Mucosa of rectum (tissue), 2 donors: Measurements from ENCODE around the gene BAX.

Source experiments
- H3K27ac ChIP-seq, 2 donors: one replicate each; pipeline ENCODE4 v1.7.0; 2013; ENCODE audit warnings: inconsistent platforms in 2 of 2, low read depth in 2 of 2, low read length in 2 of 2
- H3K27me3 ChIP-seq, 2 donors: one replicate each; pipeline ENCODE4 v1.7.0; 2013; ENCODE audit warnings: low read length in 2 of 2; ENCODE audit not compliant: control insufficient read depth in 2 of 2, insufficient read depth in 2 of 2
- H3K36me3 ChIP-seq, 2 donors: one replicate each; pipeline ENCODE4 v1.7.0; 2013; ENCODE audit warnings: low read length in 2 of 2; ENCODE audit not compliant: control insufficient read depth in 2 of 2, insufficient read depth in 2 of 2
- H3K4me1 ChIP-seq, 2 donors: one replicate each; pipeline ENCODE4 v1.7.0; 2013; ENCODE audit warnings: low read length in 2 of 2, mild to moderate bottlenecking in 1 of 2; ENCODE audit not compliant: control insufficient read depth in 2 of 2, insufficient read depth in 2 of 2
- H3K4me3 ChIP-seq, 2 donors: one replicate each; pipeline ENCODE4 v1.7.0; 2013; ENCODE audit warnings: low read length in 2 of 2
- H3K9ac ChIP-seq, 2 donors: one replicate each; pipeline ENCODE4 v1.7.0; 2013; ENCODE audit warnings: low read length in 2 of 2, low read depth in 1 of 2, mild to moderate bottlenecking in 1 of 2
- H3K9me3 ChIP-seq, 2 donors: one replicate each; pipeline ENCODE4 v1.7.0; 2013; ENCODE audit warnings: low read length in 2 of 2; ENCODE audit not compliant: control insufficient read depth in 2 of 2
- donor health status: healthy.
- donor health status: Normal muscosa, but diverticular disease.

The BAX gene

DNA sequence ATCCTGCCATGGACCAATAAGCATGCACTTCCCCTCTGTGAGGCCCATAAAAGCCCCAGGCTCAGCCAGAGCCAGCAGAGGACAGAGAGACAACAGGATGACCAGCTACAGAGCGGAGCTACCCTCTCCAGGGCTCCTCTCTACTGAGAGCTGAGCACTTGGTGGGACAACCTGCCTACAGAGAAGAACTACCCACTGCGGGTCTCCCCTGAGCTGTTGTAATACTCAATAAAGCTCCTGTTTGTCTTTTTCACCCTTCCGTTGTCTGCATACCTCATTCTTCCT lies 7.5 kb upstream of the BAX start:
- Histone ChIP-seq H3K36me3 (no peaks in the 10 kb centered on the region), H3K27ac (no peak overlapping the region), H3K27me3 (no peaks in the 10 kb centered on the region), H3K9me3 (no peaks in the 10 kb centered on the region), H3K9ac (no peak overlapping the region), H3K4me1 (no peaks in the 10 kb centered on the region), H3K4me3 (no peak overlapping the region)

DNA sequence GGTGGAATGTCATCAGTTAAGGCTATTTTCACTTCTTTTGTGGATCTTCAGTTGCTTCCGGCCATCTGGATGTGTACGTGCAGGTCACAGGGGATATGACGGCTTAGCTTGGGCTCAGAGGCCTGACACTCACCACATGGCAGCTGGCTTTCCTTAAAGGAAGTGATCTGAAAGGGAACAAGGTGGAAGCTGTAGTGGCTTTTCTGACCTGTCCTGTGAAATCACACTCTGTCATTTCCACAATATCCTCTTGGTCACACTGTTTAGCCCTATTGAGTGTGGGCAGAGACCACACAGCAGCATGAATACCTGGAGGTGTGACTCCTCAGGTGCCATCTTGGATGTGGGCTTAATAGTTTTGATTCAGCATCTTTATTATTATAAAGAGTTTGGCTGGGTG lies 4.5 kb upstream of the BAX start:
- Histone ChIP-seq H3K9ac (no peak overlapping the region), H3K4me1 (peaks cover 4 to 6% of the 10 kb centered on the region in 2 donors), H3K27ac (no peak overlapping the region), H3K27me3 (no peaks in the 10 kb centered on the region), H3K36me3 (no peaks in the 10 kb centered on the region), H3K4me3 (no peak overlapping the region), H3K9me3 (no peaks in the 10 kb centered on the region)

DNA sequence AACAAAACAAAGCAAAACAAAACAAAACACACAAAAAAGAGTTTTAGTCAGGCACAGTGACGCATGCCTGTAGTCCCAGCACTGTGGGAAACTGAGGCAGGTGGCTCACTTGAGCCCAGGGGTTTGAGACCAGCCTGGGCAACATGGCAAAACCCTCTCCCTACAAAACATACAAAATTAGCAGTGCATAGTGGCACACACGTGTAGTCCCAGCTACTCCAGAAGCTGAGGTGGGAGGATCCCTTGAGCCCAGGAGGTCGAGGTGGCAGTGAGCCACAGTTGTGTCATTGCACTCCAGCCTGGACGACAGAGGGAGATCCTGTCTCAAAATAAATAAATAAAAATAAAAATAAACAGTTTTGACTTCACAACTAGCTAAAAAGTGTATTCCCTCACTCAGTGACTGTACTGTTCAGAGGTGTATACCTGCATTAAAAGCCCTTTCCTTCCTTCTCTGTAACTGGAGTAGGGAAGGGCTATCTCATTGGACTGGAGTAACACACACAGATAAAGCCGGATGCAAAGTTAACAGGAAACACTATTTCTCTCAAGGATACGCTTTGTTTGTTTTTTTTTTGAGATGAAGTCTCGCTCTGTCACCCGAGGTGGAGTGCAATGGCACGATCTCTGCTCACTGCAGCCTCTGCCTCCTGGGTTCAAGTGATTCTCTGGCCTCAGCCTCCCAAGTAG lies 3.7 kb upstream of the BAX start:
- H3K4me1 ChIP-seq, result peaks cover 9 to 15% of the 10 kb centered on the region in 2 donors
- no peak overlapping the region for H3K27ac ChIP-seq
- H3K36me3 ChIP-seq, result no peaks in the 10 kb centered on the region

DNA sequence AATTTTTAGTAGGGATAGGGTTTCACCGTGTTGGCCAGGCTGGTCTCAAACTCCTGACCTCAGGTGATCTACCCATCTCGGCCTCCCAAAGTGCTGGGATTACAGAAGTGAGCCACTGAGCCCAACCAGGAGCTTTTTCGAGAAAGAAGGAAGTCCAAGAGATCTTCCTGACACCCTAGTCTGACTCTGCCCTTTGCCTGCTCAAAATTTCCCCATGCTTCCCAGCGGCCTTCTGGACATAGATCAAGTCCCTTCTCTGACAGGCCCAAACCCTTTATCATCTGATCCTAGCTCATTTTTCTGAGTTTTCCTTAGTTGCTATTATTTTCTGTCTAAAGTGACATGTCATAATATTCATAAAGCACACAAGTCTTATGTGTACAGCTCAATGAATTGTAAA lies 1.5 kb upstream of the BAX start:
- Histone ChIP-seq H3K9ac (no peak overlapping the region), H3K9me3 (no peaks in the 10 kb centered on the region)

More for the DNA sequence above, 3.7 kb upstream of the BAX start:
- Histone ChIP-seq H3K9me3 (no peaks in the 10 kb centered on the region), H3K27me3 (no peaks in the 10 kb centered on the region), H3K9ac (no peak overlapping the region), H3K4me3 (no peak overlapping the region)

DNA sequence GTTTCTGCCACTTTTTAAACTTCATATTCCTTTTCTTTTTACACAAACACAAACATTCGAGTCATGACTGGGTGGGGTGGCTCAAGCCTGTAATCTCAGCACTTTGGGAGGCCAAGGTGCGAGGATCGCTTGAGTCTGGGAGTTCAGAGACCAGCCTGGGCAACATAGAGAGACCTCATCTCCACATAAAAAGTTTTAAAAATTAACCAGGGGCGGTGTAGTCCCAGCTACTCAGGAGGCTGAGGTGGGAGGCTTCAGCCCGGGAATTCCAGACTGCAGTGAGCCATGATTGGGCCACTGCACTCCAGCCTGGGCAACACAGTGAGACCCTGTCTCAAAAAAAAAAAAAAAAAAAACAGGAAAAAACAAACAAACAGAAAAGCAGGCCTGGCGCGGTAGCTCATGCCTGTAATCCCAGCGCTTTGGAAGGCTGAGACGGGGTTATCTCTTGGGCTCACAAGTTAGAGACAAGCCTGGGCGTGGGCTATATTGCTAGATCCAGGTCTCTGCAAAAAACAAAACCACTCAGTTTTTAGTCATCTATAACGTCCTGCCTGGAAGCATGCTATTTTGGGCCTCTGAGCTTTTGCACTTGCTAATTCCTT lies 583 bp upstream of the BAX start:
- no peaks in the 10 kb centered on the region for H3K36me3 ChIP-seq
- H3K4me1 ChIP-seq, result peaks cover 9 to 16% of the 10 kb centered on the region in 2 donors
- H3K27me3 ChIP-seq, result no peaks in the 10 kb centered on the region
- H3K9me3 ChIP-seq, result no peaks in the 10 kb centered on the region
- H3K27ac ChIP-seq, result peak overlapping the region; percentile 72 to 75
- peak overlapping the region; percentile 88 to 96 for H3K4me3 ChIP-seq
- H3K9ac ChIP-seq, result peak overlapping the region; percentile 20 to 92

More for the DNA sequence above, 1.5 kb upstream of the BAX start:
- H3K27me3 ChIP-seq, result no peaks in the 10 kb centered on the region
- H3K36me3 ChIP-seq, result no peaks in the 10 kb centered on the region
- peaks cover 9 to 16% of the 10 kb centered on the region in 2 donors for H3K4me1 ChIP-seq
- no peak overlapping the region for H3K27ac ChIP-seq
- H3K4me3 ChIP-seq, result no peak overlapping the region

DNA sequence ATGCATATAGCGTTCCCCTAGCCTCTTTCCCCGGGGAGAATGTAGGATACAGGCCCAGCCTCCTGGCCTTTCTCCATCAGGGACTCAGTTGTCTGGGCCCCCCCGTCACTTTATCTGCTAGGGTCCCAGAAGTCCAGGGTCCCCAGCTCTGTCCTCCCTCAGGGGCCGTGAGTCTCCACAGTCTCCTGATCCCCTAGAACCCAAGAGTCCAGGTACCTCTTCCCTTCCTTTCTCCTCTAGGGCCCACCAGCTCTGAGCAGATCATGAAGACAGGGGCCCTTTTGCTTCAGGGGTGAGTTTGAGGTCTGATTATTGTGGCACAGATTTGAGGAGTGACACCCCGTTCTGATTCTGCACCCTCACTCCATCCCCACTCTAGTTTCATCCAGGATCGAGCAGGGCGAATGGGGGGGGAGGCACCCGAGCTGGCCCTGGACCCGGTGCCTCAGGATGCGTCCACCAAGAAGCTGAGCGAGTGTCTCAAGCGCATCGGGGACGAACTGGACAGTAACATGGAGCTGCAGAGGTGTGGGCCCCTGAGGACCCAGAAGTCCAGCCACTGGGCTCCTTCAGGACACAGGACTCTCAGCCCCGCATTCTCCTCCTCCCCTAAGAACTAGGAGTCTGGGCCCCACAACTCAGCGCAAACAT lies 758 bp downstream of the BAX start:
- H3K27ac ChIP-seq, result peak overlapping the region; percentile 72 to 75

DNA sequence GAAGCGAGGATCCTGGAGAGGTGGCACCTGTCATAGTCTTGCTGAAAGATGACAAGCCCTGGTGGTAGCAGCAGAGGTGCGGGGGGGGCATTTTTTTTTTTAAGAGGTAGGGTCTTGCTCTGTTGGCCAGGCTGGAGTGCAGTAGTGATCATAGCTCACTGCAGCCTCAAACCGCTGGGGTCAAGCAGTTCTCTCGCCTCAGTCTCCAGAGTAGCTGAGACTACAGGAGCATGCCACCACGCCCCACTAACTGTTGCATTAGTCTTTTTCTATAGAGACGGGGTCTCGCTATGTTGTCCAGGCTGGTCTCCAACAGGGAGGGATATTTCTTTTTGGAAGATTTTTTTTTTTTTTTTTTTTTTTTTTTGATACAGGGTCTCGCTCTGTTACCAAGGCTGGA lies 3.3 kb downstream of the BAX start:
- Histone ChIP-seq H3K4me1 (peaks cover 29% of the 10 kb centered on the region in 2 donors), H3K9me3 (no peaks in the 10 kb centered on the region), H3K4me3 (no peak overlapping the region), H3K9ac (no peak overlapping the region), H3K27ac (no peak overlapping the region), H3K27me3 (no peaks in the 10 kb centered on the region), H3K36me3 (no peaks in the 10 kb centered on the region)

More for the DNA sequence above, 758 bp downstream of the BAX start:
- H3K36me3 ChIP-seq, result no peaks in the 10 kb centered on the region
- peak overlapping the region; percentile 88 to 96 for H3K4me3 ChIP-seq
- no peaks in the 10 kb centered on the region for H3K27me3 ChIP-seq
- no peaks in the 10 kb centered on the region for H3K9me3 ChIP-seq
- peaks cover 9 to 16% of the 10 kb centered on the region in 2 donors for H3K4me1 ChIP-seq
- peak overlapping the region; percentile 92 to 95 for H3K9ac ChIP-seq

DNA sequence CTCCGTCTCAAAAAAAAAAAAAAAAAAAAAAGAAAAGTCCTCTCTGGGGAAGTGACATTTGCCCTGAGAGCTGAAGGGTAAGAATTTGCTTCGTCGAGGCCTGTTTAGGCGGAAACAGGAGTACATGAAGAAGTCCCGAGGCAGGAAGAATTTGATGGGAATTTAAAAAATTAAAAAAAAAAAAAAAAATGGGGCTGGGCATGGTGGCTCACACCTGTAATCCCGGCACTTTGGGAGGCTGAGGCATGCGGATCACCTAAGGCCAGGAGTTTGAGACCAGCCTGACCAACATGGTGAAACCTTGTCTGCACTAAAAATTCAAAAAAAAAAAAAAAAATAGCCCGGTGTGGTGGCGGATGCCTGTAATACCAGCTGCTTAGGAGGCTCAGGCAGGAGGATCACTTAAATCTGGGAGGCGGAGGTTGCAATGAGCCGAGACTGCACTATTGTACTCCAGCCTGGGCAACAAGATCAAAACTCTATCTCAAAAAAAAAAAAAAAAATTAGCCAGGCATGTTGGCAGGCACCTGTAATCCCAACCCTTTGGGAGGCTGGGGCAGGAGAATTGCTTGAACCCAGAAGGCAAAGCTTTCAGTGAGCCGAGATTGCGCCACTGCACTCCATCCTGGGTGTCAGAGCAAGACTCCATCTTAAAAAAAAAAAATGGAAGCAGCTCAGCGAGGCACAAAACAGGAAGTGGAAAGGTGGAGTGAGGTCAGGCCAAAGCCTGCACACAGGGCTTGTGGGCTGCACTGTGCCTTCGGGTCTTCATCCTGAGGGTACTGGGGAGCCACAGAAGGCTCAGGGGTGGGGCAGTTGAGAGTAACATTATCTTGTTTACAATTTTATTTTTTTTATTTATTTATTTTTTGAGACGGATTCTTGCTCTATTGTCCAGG lies 4.9 kb downstream of the BAX start:
- Histone ChIP-seq H3K4me3 (no peak overlapping the region), H3K9me3 (no peaks in the 10 kb centered on the region), H3K27me3 (no peaks in the 10 kb centered on the region), H3K27ac (no peak overlapping the region), H3K4me1 (peaks cover 40% of the 10 kb centered on the region in 2 donors), H3K36me3 (no peaks in the 10 kb centered on the region), H3K9ac (no peak overlapping the region)

DNA sequence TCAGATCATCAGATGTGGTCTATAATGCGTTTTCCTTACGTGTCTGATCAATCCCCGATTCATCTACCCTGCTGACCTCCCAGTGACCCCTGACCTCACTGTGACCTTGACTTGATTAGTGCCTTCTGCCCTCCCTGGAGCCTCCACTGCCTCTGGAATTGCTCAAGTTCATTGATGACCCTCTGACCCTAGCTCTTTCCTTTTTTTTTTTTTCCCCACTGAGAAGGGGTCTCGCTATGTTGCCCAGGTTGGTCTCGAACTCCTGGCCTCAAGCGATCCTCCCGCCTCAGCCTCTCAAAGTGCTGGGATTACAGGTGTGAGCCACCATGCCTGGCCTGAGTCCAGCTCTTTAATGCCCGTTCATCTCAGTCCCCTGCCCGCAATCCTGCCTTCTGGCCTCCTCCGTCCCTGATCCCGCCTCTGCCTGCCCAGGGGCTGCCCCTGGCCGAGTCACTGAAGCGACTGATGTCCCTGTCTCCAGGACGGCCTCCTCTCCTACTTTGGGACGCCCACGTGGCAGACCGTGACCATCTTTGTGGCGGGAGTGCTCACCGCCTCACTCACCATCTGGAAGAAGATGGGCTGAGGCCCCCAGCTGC lies 6.5 kb downstream of the BAX start:
- peak overlapping the region; percentile 90 to 95 for H3K27ac ChIP-seq
- H3K4me1 ChIP-seq, result peaks cover 34 to 43% of the 10 kb centered on the region in 2 donors
- peak overlapping the region in 1 of 2 donors; percentile 74 for H3K9ac ChIP-seq

More for the DNA sequence above, 6.5 kb downstream of the BAX start:
- Histone ChIP-seq H3K27me3 (no peaks in the 10 kb centered on the region), H3K9me3 (no peaks in the 10 kb centered on the region), H3K4me3 (no peak overlapping the region), H3K36me3 (peaks cover 0 to 3% of the 10 kb centered on the region in 2 donors)
